WTC11 (cell line): ENCODE measurements around the gene INS. TPM values are rescaled to one million over a fixed set of nuclear protein-coding genes. Genes with fewer than 3 reads are reported as not detected.

Experiments used
- ATAC-seq: fragments of 200-7000 bp; cut with Tn5 transposase; 2 replicates; pipeline ENCODE4 v1.10.0; 2021; ENCODE audit warnings: mild to moderate bottlenecking, moderate library complexity
- CTCF ChIA-PET: fragments of 300-600 bp; sonication (Branson Sonifier 250); formaldehyde crosslinking; loops from one replicate; lab custom pipeline; 2021; ENCODE audit warnings: antibody characterized with exemption; lab: Charles Lee
- POLR2A ChIA-PET: fragments of 350-600 bp; sonication (Branson Sonifier 250); formaldehyde crosslinking; loops from one replicate; lab custom pipeline; 2021; ENCODE audit warnings: antibody characterized with exemption; lab: Charles Lee
- DNase-seq: peaks from one replicate; pipeline ENCODE4 v3.0.0; 2021; ENCODE audit warnings: low spot score
- H3K27ac Mint-ChIP-seq: 2 replicates; pipeline ENCODE4 v1.8.0; 2021; ENCODE audit warnings: mixed read lengths
- H3K27me3 Mint-ChIP-seq: 2 replicates; pipeline ENCODE4 v1.8.0; 2021; ENCODE audit warnings: low read depth, mild to moderate bottlenecking, moderate library complexity, mixed read lengths
- H3K36me3 Mint-ChIP-seq: 2 replicates; pipeline ENCODE4 v1.8.0; 2021; ENCODE audit warnings: mixed read lengths
- H3K4me1 Mint-ChIP-seq: 2 replicates; pipeline ENCODE4 v1.8.0; 2022; ENCODE audit warnings: mixed read lengths
- H3K4me3 Mint-ChIP-seq: 2 replicates; pipeline ENCODE4 v1.8.0; 2021; ENCODE audit warnings: mild to moderate bottlenecking, moderate library complexity, mixed read lengths
- H3K9me3 Mint-ChIP-seq: 2 replicates; pipeline ENCODE4 v1.8.0; 2021; ENCODE audit warnings: mixed read lengths
- ATF3 ChIP-seq: sonication (generic); formaldehyde crosslinking; conservative IDR thresholded peaks from 2 replicates; pipeline ENCODE4 v1.8.1; 2022; ENCODE audit warnings: mild to moderate bottlenecking, missing genetic modification reagents
- CBFB ChIP-seq: sonication (generic); formaldehyde crosslinking; IDR thresholded peaks from 2 replicates; pipeline ENCODE4 v1.8.1; 2022; ENCODE audit warnings: mild to moderate bottlenecking, low read depth, missing genetic modification reagents
- CDX4 ChIP-seq: fragments of 250-450 bp; sonication (Bioruptor Pico); IDR thresholded peaks from 2 replicates; pipeline ENCODE4 v1.9.0; 2021; ENCODE audit warnings: moderate library complexity, mild to moderate bottlenecking, inconsistent platforms, borderline replicate concordance
- E2F1 ChIP-seq: sonication (generic); formaldehyde crosslinking; IDR thresholded peaks from 2 replicates; pipeline ENCODE4 v1.8.0; 2022; ENCODE audit warnings: mild to moderate bottlenecking, missing genetic modification reagents
- EMX1 ChIP-seq: fragments of 250-450 bp; sonication (Bioruptor Pico); IDR thresholded peaks from 2 replicates; pipeline ENCODE4 v1.8.0; 2021; ENCODE audit warnings: mild to moderate bottlenecking
- FOXP4 ChIP-seq: sonication (generic); formaldehyde crosslinking; IDR thresholded peaks from 2 replicates; pipeline ENCODE4 v1.8.0; 2022; ENCODE audit warnings: mild to moderate bottlenecking, missing genetic modification reagents
- IRF1 ChIP-seq: sonication (generic); formaldehyde crosslinking; IDR thresholded peaks from 2 replicates; pipeline ENCODE4 v1.8.0; 2023; ENCODE audit warnings: missing genetic modification reagents
- JAZF1 ChIP-seq: fragments of 250-450 bp; sonication (Bioruptor Pico); IDR thresholded peaks from 2 replicates; pipeline ENCODE4 v1.9.0; 2021; ENCODE audit warnings: moderate library complexity, mild to moderate bottlenecking, inconsistent platforms
- MXD4 ChIP-seq: fragments of 250-450 bp; sonication (Bioruptor Pico); IDR thresholded peaks from 2 replicates; pipeline ENCODE4 v1.8.0; 2021; ENCODE audit warnings: mild to moderate bottlenecking, moderate library complexity, borderline replicate concordance
- MYBL2 ChIP-seq: sonication (generic); formaldehyde crosslinking; IDR thresholded peaks from 2 replicates; pipeline ENCODE4 v1.8.1; 2023; ENCODE audit warnings: mild to moderate bottlenecking, moderate library complexity, missing genetic modification reagents
- NFYB ChIP-seq: sonication (generic); formaldehyde crosslinking; conservative IDR thresholded peaks from 2 replicates; pipeline ENCODE4 v1.8.0; 2022; ENCODE audit warnings: low read depth, missing genetic modification reagents
- PRRX2 ChIP-seq: fragments of 250-450 bp; sonication (Bioruptor Pico); IDR thresholded peaks from 2 replicates; pipeline ENCODE4 v1.8.0; 2021; ENCODE audit warnings: mild to moderate bottlenecking
- RELA ChIP-seq: sonication (generic); formaldehyde crosslinking; IDR thresholded peaks from 2 replicates; pipeline ENCODE4 v1.8.1; 2022; ENCODE audit warnings: missing genetic modification reagents, mild to moderate bottlenecking, borderline replicate concordance
- SMAD3 ChIP-seq: sonication (generic); formaldehyde crosslinking; IDR thresholded peaks from 2 replicates; pipeline ENCODE4 v1.8.0; 2022; ENCODE audit warnings: missing genetic modification reagents, mild to moderate bottlenecking, borderline replicate concordance
- SP1 ChIP-seq: sonication (generic); formaldehyde crosslinking; conservative IDR thresholded peaks from 2 replicates; pipeline ENCODE4 v1.8.1; 2022; ENCODE audit warnings: missing genetic modification reagents
- TEAD1 ChIP-seq: sonication (generic); formaldehyde crosslinking; IDR thresholded peaks from 2 replicates; pipeline ENCODE4 v1.8.0; 2022; ENCODE audit warnings: mild to moderate bottlenecking, missing genetic modification reagents
- ZBTB21 ChIP-seq: sonication (generic); formaldehyde crosslinking; IDR thresholded peaks from 2 replicates; pipeline ENCODE4 v1.8.1; 2023; ENCODE audit warnings: mild to moderate bottlenecking, missing genetic modification reagents, borderline replicate concordance
- ZNF232 ChIP-seq: sonication (generic); formaldehyde crosslinking; IDR thresholded peaks from 2 replicates; pipeline ENCODE4 v1.8.0; 2022; ENCODE audit warnings: mild to moderate bottlenecking, missing genetic modification reagents
- ZNF425 ChIP-seq: fragments of 250-450 bp; sonication (Bioruptor Pico); conservative IDR thresholded peaks from 2 replicates; pipeline ENCODE4 v1.9.0; 2021; ENCODE audit warnings: mild to moderate bottlenecking
- total RNA-seq: library from RNA; stranded (reverse); gene quantifications from 3 replicates; pipeline ENCODE4 v1.2.3, GENCODE V29; 2021

The INS gene
- total RNA-seq, 1 experiment from 2014 or later, result not detected

- Mint-ChIP-seq H3K9me3 (peaks cover 26% of the 10 kb centered on the region), H3K4me1 (peaks cover 13% of the 10 kb centered on the region)
- DNase-seq, result no peak
- TF ChIP-seq ZNF232 (CRISPR knock-in tag), result no peak
- no peak for TF ChIP-seq ATF3
- TF ChIP-seq FOXP4 (CRISPR knock-in tag), result no peak
- TF ChIP-seq MYBL2, result no peak
- no peak for TF ChIP-seq NFYB
- TF ChIP-seq IRF1 (CRISPR knock-in tag), result no peak
- TF ChIP-seq CDX4 (CRISPR knock-in tag), result no peak
- no peak for TF ChIP-seq MXD4 (CRISPR knock-in tag)
- TF ChIP-seq SP1 (CRISPR knock-in tag), result no peak
- TF ChIP-seq ZBTB21 (CRISPR knock-in tag), result no peak
- no peak for TF ChIP-seq E2F1 (CRISPR knock-in tag)
- no peak for TF ChIP-seq EMX1 (CRISPR knock-in tag)
- no peak for TF ChIP-seq CBFB (CRISPR knock-in tag)
- TF ChIP-seq PRRX2, result no peak
- TF ChIP-seq RELA, result no peak
- no peak for TF ChIP-seq TEAD1 (CRISPR knock-in tag)
- no peak for TF ChIP-seq SMAD3 (CRISPR knock-in tag)
- no peak for TF ChIP-seq JAZF1 (CRISPR knock-in tag)
- no peak for TF ChIP-seq ZNF425 (CRISPR knock-in tag)
- TF ChIP-seq, all 79 proteins: peak for 0
- no peak overlapping the region for H3K4me3 Mint-ChIP-seq
- H3K27ac Mint-ChIP-seq, result no peak overlapping the region
- ChIA-PET CTCF (interaction anchor here (0.9 to 2.1 kb wide), 4 partner anchors 16 to 40 kb away, joined by 3 to 7 read pairs (median 7); no protein-coding TSS in a partner anchor), POLR2A (no interaction called here)
- peaks cover 16% of the 10 kb centered on the region for H3K36me3 Mint-ChIP-seq
- H3K27me3 Mint-ChIP-seq, result peaks cover 27% of the 10 kb centered on the region
- no peak for ATAC-seq
These were observed 46.4 kb downstream of the INS start for GRCh38 chr11:2114430-2115241.
